Liver (tissue), 9 donors: Measurements from ENCODE around the gene ZNF583. TPM values are rescaled to one million over a fixed set of nuclear protein-coding genes. Genes with fewer than 3 reads are reported as not detected.
A peak's percentile ranks its signal among the peaks of the same experiment; 100 is the strongest.

ENCODE experiments used
- DNase-seq: peaks from one replicate; pipeline ENCODE4 v3.0.0-alpha.2; 2017; ENCODE audit warnings: low spot score
- H3K27ac ChIP-seq, 2 donors: one replicate each; pipeline ENCODE4 v1.7.0; 2013; ENCODE audit warnings: inconsistent platforms in 2 of 2, low read length in 2 of 2, control low read depth in 1 of 2, low read depth in 1 of 2, mild to moderate bottlenecking in 1 of 2
- H3K27me3 ChIP-seq, 4 donors: one replicate each; pipeline versions ENCODE4 v1.6.1 to v1.7.0; 2013; ENCODE audit warnings: low read length in 3 of 4, inconsistent platforms in 1 of 4, mild to moderate bottlenecking in 1 of 4, moderate library complexity in 1 of 4; ENCODE audit not compliant: control insufficient read depth in 4 of 4, insufficient read depth in 4 of 4
- H3K36me3 ChIP-seq, 4 donors: one replicate each; pipeline versions ENCODE4 v1.6.1 to v1.7.0; 2013; ENCODE audit warnings: low read length in 3 of 4, mild to moderate bottlenecking in 3 of 4, low read depth in 1 of 4, moderate library complexity in 1 of 4; ENCODE audit not compliant: control insufficient read depth in 4 of 4, insufficient read depth in 3 of 4
- H3K4me1 ChIP-seq, 4 donors: one replicate each; pipeline versions ENCODE4 v1.6.1 to v1.7.0; 2013; ENCODE audit warnings: low read length in 3 of 4, mild to moderate bottlenecking in 3 of 4, moderate library complexity in 1 of 4; ENCODE audit not compliant: control insufficient read depth in 4 of 4, insufficient read depth in 4 of 4
- H3K4me3 ChIP-seq, 3 donors: one replicate each; pipeline versions ENCODE4 v1.6.1 to v1.7.0; 2013; ENCODE audit warnings: low read length in 3 of 3, control low read depth in 1 of 3, low read depth in 1 of 3, mild to moderate bottlenecking in 1 of 3
- H3K9ac ChIP-seq, 2 donors: one replicate each; pipeline ENCODE4 v1.7.0; 2013; ENCODE audit warnings: low read length in 2 of 2, mild to moderate bottlenecking in 2 of 2, moderate library complexity in 2 of 2, control low read depth in 1 of 2, low read depth in 1 of 2
- H3K9me3 ChIP-seq, 4 donors: one replicate each; pipeline versions ENCODE4 v1.6.1 to v1.7.0; 2013; ENCODE audit warnings: low read length in 3 of 4; ENCODE audit not compliant: control insufficient read depth in 4 of 4
- EGR1 ChIP-seq, 2 donors: IDR thresholded peaks; 2 replicates each; pipeline ENCODE4 v1.6.1; 2016 to 2018; ENCODE audit warnings: antibody characterized with exemption in 2 of 2, low read depth in 2 of 2
- FOXA1 ChIP-seq: IDR thresholded peaks from 2 replicates; pipeline ENCODE4 v1.6.1; 2016; ENCODE audit warnings: antibody characterized with exemption
- FOXA2 ChIP-seq: IDR thresholded peaks from 2 replicates; pipeline ENCODE4 v1.6.1; 2016; ENCODE audit warnings: antibody characterized with exemption
- GABPA ChIP-seq, 2 donors: IDR thresholded peaks in 1 of 2; conservative IDR thresholded peaks in 1 of 2; 2 replicates each; pipeline ENCODE4 v1.6.1; 2016; ENCODE audit warnings: antibody characterized with exemption in 2 of 2, mild to moderate bottlenecking in 1 of 2, moderate library complexity in 1 of 2
- HNF4A ChIP-seq, 2 donors: conservative IDR thresholded peaks; 2 replicates each; pipeline ENCODE4 v1.6.1; 2016; ENCODE audit warnings: antibody characterized with exemption in 2 of 2, mild to moderate bottlenecking in 2 of 2
- HNF4G ChIP-seq: IDR thresholded peaks from 2 replicates; pipeline ENCODE4 v1.6.1; 2016; ENCODE audit warnings: antibody characterized with exemption
- JUND ChIP-seq, 2 donors: IDR thresholded peaks; 2 replicates each; pipeline ENCODE4 v1.6.1; 2016; ENCODE audit warnings: antibody characterized with exemption in 2 of 2
- NR2F2 ChIP-seq: IDR thresholded peaks from 2 replicates; pipeline ENCODE4 v1.6.1; 2016; ENCODE audit warnings: antibody characterized with exemption
- RAD21 ChIP-seq, 2 donors: IDR thresholded peaks; 2 replicates each; pipeline ENCODE4 v1.6.1; 2016; ENCODE audit warnings: antibody characterized with exemption in 2 of 2, mild to moderate bottlenecking in 2 of 2
- RXRA ChIP-seq, 2 donors: IDR thresholded peaks; 2 replicates each; pipeline ENCODE4 v1.6.1; 2017 to 2018; ENCODE audit warnings: antibody characterized with exemption in 2 of 2, mild to moderate bottlenecking in 1 of 2
- SP1 ChIP-seq: IDR thresholded peaks from 2 replicates; pipeline ENCODE4 v1.6.1; 2018; ENCODE audit warnings: antibody characterized with exemption, mild to moderate bottlenecking
- TAF1 ChIP-seq: conservative IDR thresholded peaks from 2 replicates; pipeline ENCODE4 v1.6.1; 2016; ENCODE audit warnings: antibody characterized with exemption, mild to moderate bottlenecking
- WGBS: extraction: QIAGEN DNeasy Blood & Tissue Kit; methylation state at CpG from one replicate; pipeline ENCODE4 v1.1.7; 2013; 5-methylcytosine and 5-hydroxymethylcytosine counted together
- polyA plus RNA-seq, 2 donors: library from polyadenylated mRNA; stranded (reverse) in 1 of 2; unstranded in 1 of 2; fragments of 200-250 nt in 1 of 2; fragments of >200 nt in 1 of 2; fragmentation: Nextera tagmentation in 1 of 2; extraction: Ambion mirVana in 1 of 2; gene quantifications; one replicate each; pipeline versions ENCODE4 v1.2.1 to v1.2.3, GENCODE V29; 2013 to 2015
- total RNA-seq, 2 donors: library from RNA; depleted of rRNA; stranded (reverse); fragments of >200 nt; gene quantifications; one replicate each; pipeline ENCODE4 v1.2.3, GENCODE V29; 2014
- TF ChIP-seq, protein P1 (sequence below): IDR thresholded peaks from 2 replicates; pipeline ENCODE4 v1.6.1; 2016; ENCODE audit warnings: antibody characterized with exemption
- TF ChIP-seq, protein P2 (sequence below): fragments of 150-350 bp; IDR thresholded peaks from 2 replicates; pipeline ENCODE4 v1.5.1; 2017; ENCODE audit warnings: improper control_type of control experiment, low read depth, low read length; ENCODE audit not compliant: missing input control
- TF ChIP-seq, protein P3 (sequence below): IDR thresholded peaks from 2 replicates; pipeline ENCODE4 v1.6.1; 2016; ENCODE audit warnings: antibody characterized with exemption
- TF ChIP-seq, protein P4 (sequence below): IDR thresholded peaks from 2 replicates; pipeline ENCODE4 v1.6.1; 2016; ENCODE audit warnings: antibody characterized with exemption, mild to moderate bottlenecking
- donor health status: healthy.
- donor health status: healthy.
- donor health status: healthy.
- donor health status: healthy.
- donor health status: healthy.

ZNF583 gene
- total and polyA plus RNA-seq, 4 donors, result 0.75 to 2.5 (median 1.9) TPM

DNA sequence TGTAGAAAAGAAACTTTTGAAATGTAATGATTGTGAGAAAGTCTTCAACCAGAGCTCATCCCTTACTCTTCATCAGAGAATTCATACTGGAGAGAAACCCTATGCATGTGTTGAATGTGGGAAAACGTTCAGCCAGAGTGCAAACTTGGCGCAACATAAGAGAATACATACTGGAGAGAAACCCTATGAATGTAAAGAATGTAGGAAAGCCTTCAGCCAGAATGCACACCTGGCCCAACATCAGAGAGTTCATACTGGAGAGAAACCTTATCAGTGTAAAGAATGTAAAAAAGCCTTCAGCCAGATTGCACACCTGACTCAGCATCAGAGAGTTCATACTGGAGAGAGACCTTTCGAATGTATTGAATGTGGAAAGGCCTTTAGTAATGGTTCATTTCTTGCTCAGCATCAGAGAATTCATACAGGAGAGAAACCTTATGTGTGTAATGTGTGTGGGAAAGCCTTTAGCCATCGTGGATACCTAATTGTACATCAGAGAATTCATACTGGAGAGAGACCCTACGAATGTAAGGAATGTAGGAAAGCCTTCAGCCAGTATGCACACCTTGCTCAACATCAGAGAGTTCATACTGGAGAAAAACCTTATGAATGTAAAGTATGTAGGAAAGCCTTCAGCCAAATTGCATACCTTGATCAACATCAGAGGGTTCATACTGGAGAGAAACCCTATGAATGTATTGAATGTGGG is 19.3 kb downstream of the ZNF583 start:
- Histone ChIP-seq H3K9me3 (peaks cover 33 to 95% (median 70%) of the 10 kb centered on the region in 4 donors), H3K27ac (no peak overlapping the region)

More for the DNA sequence above, 19.3 kb downstream of the ZNF583 start:
- Histone ChIP-seq H3K36me3 (peaks cover 2 to 45% (median 39%) of the 10 kb centered on the region in 4 donors), H3K9ac (no peak overlapping the region), H3K4me1 (no peaks in the 10 kb centered on the region), H3K4me3 (peak overlapping the region in 2 of 3 donors; percentile 51 to 63), H3K27me3 (no peaks in the 10 kb centered on the region)
- DNase-seq, result no peak
- TF ChIP-seq HNF4A (conservative IDR thresholded peaks at IDR 0.05) (no peak), NR2F2 (no peak), FOXA2 (no peak), JUND (IDR thresholded peaks at IDR 0.05) (no peak), FOXA1 (no peak), RXRA (IDR thresholded peaks at IDR 0.05) (no peak), HNF4G (no peak), TAF1 (no peak), GABPA (IDR thresholded peaks at IDR 0.05 in 1 of 2, conservative IDR thresholded peaks at IDR 0.05 in 1 of 2) (no peak), EGR1 (IDR thresholded peaks at IDR 0.05; ENCODE audit: low read depth in 2 of 2) (no peak), RAD21 (IDR thresholded peaks at IDR 0.05) (no peak), SP1 (no peak)
- TF ChIP-seq, protein P1, sequence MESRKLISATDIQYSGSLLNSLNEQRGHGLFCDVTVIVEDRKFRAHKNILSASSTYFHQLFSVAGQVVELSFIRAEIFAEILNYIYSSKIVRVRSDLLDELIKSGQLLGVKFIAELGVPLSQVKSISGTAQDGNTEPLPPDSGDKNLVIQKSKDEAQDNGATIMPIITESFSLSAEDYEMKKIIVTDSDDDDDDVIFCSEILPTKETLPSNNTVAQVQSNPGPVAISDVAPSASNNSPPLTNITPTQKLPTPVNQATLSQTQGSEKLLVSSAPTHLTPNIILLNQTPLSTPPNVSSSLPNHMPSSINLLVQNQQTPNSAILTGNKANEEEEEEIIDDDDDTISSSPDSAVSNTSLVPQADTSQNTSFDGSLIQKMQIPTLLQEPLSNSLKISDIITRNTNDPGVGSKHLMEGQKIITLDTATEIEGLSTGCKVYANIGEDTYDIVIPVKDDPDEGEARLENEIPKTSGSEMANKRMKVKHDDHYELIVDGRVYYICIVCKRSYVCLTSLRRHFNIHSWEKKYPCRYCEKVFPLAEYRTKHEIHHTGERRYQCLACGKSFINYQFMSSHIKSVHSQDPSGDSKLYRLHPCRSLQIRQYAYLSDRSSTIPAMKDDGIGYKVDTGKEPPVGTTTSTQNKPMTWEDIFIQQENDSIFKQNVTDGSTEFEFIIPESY, result no peak
- TF ChIP-seq, protein P2, sequence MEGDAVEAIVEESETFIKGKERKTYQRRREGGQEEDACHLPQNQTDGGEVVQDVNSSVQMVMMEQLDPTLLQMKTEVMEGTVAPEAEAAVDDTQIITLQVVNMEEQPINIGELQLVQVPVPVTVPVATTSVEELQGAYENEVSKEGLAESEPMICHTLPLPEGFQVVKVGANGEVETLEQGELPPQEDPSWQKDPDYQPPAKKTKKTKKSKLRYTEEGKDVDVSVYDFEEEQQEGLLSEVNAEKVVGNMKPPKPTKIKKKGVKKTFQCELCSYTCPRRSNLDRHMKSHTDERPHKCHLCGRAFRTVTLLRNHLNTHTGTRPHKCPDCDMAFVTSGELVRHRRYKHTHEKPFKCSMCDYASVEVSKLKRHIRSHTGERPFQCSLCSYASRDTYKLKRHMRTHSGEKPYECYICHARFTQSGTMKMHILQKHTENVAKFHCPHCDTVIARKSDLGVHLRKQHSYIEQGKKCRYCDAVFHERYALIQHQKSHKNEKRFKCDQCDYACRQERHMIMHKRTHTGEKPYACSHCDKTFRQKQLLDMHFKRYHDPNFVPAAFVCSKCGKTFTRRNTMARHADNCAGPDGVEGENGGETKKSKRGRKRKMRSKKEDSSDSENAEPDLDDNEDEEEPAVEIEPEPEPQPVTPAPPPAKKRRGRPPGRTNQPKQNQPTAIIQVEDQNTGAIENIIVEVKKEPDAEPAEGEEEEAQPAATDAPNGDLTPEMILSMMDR, result no peak
- TF ChIP-seq, protein P3, sequence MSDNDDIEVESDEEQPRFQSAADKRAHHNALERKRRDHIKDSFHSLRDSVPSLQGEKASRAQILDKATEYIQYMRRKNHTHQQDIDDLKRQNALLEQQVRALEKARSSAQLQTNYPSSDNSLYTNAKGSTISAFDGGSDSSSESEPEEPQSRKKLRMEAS, result no peak
- TF ChIP-seq, protein P4, sequence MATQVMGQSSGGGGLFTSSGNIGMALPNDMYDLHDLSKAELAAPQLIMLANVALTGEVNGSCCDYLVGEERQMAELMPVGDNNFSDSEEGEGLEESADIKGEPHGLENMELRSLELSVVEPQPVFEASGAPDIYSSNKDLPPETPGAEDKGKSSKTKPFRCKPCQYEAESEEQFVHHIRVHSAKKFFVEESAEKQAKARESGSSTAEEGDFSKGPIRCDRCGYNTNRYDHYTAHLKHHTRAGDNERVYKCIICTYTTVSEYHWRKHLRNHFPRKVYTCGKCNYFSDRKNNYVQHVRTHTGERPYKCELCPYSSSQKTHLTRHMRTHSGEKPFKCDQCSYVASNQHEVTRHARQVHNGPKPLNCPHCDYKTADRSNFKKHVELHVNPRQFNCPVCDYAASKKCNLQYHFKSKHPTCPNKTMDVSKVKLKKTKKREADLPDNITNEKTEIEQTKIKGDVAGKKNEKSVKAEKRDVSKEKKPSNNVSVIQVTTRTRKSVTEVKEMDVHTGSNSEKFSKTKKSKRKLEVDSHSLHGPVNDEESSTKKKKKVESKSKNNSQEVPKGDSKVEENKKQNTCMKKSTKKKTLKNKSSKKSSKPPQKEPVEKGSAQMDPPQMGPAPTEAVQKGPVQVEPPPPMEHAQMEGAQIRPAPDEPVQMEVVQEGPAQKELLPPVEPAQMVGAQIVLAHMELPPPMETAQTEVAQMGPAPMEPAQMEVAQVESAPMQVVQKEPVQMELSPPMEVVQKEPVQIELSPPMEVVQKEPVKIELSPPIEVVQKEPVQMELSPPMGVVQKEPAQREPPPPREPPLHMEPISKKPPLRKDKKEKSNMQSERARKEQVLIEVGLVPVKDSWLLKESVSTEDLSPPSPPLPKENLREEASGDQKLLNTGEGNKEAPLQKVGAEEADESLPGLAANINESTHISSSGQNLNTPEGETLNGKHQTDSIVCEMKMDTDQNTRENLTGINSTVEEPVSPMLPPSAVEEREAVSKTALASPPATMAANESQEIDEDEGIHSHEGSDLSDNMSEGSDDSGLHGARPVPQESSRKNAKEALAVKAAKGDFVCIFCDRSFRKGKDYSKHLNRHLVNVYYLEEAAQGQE, result no peak
- WGBS, result 93% methylated on average over 5 of the region's 5 CpGs
